GM12878 (cell line): ENCODE results near the gene RACGAP1.

Source experiments
- BACH1 ChIP-seq: fragments of 450-650 bp; IDR thresholded peaks from 2 replicates; pipeline ENCODE4 v1.6.1; 2017; ENCODE audit warnings: mild to moderate bottlenecking, borderline replicate concordance
- JUND ChIP-seq: IDR thresholded peaks from 2 replicates; pipeline ENCODE4 v1.6.1; 2012; ENCODE audit warnings: low read depth, mild to moderate bottlenecking, low read length, improper control_type of control experiment, moderate library complexity
- MTA2 ChIP-seq: fragments of 450-650 bp; IDR thresholded peaks from 2 replicates; pipeline ENCODE4 v1.6.1; 2016; ENCODE audit warnings: low read depth, mild to moderate bottlenecking, moderate library complexity
- ZNF274 ChIP-seq: IDR thresholded peaks from one replicate; pipeline ENCODE4 v1.8.0; 2011; ENCODE audit not compliant: insufficient read length, insufficient read depth
- TF ChIP-seq, protein P1 (sequence below): IDR thresholded peaks from 2 replicates; pipeline ENCODE4 v1.6.1; 2012; ENCODE audit warnings: low read depth, low read length, improper control_type of control experiment
- TF ChIP-seq, protein P2 (sequence below): IDR thresholded peaks from 2 replicates; pipeline ENCODE4 v1.6.1; 2011; ENCODE audit warnings: borderline replicate concordance, low read depth, mild to moderate bottlenecking, moderate library complexity, low read length; ENCODE audit not compliant: insufficient read depth, poor library complexity, severe bottlenecking
- TF ChIP-seq, protein P3 (sequence below), 3 experiments: IDR thresholded peaks in 2 of 3; conservative IDR thresholded peaks in 1 of 3; 2 replicates each; pipeline ENCODE4 v1.5.1; 2011; ENCODE audit warnings: low read depth in 3 of 3, low read length in 3 of 3, mild to moderate bottlenecking in 3 of 3, control low read depth in 2 of 3, moderate library complexity in 2 of 3, inconsistent platforms in 1 of 3, mixed read lengths in 1 of 3; ENCODE audit not compliant: control insufficient read depth in 2 of 3, insufficient read depth in 1 of 3; ENCODE audit errors: extremely low read depth in 1 of 3

DNA sequence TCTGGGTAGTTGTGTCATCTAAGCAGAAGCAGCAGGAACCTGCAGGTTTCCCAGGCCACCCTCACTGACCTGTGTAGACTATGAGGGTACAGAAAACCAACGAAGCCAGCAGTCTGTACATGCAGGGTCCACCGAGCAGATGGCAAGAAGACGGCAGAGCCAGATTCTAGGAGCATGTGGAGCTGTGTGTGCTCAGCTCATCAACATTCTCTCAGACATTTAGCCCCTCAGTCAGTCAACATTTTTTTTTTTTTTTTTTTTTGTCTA, 24.8 kb upstream of the RACGAP1 start:
- TF ChIP-seq, protein P1, sequence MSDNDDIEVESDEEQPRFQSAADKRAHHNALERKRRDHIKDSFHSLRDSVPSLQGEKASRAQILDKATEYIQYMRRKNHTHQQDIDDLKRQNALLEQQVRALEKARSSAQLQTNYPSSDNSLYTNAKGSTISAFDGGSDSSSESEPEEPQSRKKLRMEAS: no peak
- no peak for TF ChIP-seq ZNF274
- TF ChIP-seq, protein P2, sequence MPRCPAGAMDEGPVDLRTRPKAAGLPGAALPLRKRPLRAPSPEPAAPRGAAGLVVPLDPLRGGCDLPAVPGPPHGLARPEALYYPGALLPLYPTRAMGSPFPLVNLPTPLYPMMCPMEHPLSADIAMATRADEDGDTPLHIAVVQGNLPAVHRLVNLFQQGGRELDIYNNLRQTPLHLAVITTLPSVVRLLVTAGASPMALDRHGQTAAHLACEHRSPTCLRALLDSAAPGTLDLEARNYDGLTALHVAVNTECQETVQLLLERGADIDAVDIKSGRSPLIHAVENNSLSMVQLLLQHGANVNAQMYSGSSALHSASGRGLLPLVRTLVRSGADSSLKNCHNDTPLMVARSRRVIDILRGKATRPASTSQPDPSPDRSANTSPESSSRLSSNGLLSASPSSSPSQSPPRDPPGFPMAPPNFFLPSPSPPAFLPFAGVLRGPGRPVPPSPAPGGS: no peak
- TF ChIP-seq, protein P3, sequence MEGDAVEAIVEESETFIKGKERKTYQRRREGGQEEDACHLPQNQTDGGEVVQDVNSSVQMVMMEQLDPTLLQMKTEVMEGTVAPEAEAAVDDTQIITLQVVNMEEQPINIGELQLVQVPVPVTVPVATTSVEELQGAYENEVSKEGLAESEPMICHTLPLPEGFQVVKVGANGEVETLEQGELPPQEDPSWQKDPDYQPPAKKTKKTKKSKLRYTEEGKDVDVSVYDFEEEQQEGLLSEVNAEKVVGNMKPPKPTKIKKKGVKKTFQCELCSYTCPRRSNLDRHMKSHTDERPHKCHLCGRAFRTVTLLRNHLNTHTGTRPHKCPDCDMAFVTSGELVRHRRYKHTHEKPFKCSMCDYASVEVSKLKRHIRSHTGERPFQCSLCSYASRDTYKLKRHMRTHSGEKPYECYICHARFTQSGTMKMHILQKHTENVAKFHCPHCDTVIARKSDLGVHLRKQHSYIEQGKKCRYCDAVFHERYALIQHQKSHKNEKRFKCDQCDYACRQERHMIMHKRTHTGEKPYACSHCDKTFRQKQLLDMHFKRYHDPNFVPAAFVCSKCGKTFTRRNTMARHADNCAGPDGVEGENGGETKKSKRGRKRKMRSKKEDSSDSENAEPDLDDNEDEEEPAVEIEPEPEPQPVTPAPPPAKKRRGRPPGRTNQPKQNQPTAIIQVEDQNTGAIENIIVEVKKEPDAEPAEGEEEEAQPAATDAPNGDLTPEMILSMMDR (IDR thresholded peaks at IDR 0.05 in 2 of 3, conservative IDR thresholded peaks at IDR 0.05 in 1 of 3; ENCODE audit: control insufficient read depth in 2 of 3, extremely low read depth in 1 of 3, insufficient read depth in 1 of 3, low read depth in 3 of 3, low read length in 3 of 3): no peak
- no peak for TF ChIP-seq JUND
- TF ChIP-seq MTA2: no peak
- no peak for TF ChIP-seq BACH1
